ENCODE results near the gene SHISA2. TPM values are rescaled to one million over a fixed set of nuclear protein-coding genes. Genes with fewer than 3 reads are reported as not detected.
"Not testable (repeated sequence)": the region's sequence is repeated elsewhere in the genome, so short reads cannot be mapped to it uniquely, and the experiment has no call there.

Gene SHISA2
- 1 to 10 TPM in 1 of 4 donors, under 1 TPM in 2, not detected in 1; 0.24 to 6.0 (median 0.29) TPM for total RNA-seq

GRCh38 chr13:26051657-26052311 is at the start of gene SHISA2:
Gene SHISA2 (minus strand): TSS chr13:26052016. CDS start chr13:26050975, 1,041 bp downstream.
- H3K27ac ChIP-seq: no peak within 1 kb of the TSS
- peaks cover 0 to 38% of the 10 kb centered on the region in 2 donors for H3K27me3 ChIP-seq
- H3K4me3 ChIP-seq: peak within 1 kb of the TSS in 1 of 2 donors; percentile 15
- intact Hi-C loops (cut with DNase I; ENCODE audit: low total_unique reads): no loop called here
- no peaks in the 10 kb centered on the region for H3K9me3 ChIP-seq
- TF ChIP-seq POLR2A (IDR thresholded peaks at IDR 0.05): peak; percentile 12 to 54
- TF ChIP-seq, protein P1, sequence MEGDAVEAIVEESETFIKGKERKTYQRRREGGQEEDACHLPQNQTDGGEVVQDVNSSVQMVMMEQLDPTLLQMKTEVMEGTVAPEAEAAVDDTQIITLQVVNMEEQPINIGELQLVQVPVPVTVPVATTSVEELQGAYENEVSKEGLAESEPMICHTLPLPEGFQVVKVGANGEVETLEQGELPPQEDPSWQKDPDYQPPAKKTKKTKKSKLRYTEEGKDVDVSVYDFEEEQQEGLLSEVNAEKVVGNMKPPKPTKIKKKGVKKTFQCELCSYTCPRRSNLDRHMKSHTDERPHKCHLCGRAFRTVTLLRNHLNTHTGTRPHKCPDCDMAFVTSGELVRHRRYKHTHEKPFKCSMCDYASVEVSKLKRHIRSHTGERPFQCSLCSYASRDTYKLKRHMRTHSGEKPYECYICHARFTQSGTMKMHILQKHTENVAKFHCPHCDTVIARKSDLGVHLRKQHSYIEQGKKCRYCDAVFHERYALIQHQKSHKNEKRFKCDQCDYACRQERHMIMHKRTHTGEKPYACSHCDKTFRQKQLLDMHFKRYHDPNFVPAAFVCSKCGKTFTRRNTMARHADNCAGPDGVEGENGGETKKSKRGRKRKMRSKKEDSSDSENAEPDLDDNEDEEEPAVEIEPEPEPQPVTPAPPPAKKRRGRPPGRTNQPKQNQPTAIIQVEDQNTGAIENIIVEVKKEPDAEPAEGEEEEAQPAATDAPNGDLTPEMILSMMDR (IDR thresholded peaks at IDR 0.05): no peak
- H3K4me1 ChIP-seq: peaks cover 0 to 13% of the 10 kb centered on the region in 2 donors
- no peak for DNase-seq
- no peaks in the 10 kb centered on the region for H3K36me3 ChIP-seq

- no peak for TF ChIP-seq POLR2A (IDR thresholded peaks at IDR 0.05)
- TF ChIP-seq, protein P1 (IDR thresholded peaks at IDR 0.05): no peak
- Histone ChIP-seq H3K9me3 (no peaks in the 10 kb centered on the region), H3K27me3 (no peaks in the 10 kb centered on the region), H3K4me1 (no peaks in the 10 kb centered on the region), H3K4me3 (no peak overlapping the region), H3K27ac (no peak overlapping the region), H3K36me3 (no peaks in the 10 kb centered on the region)
- DNase-seq: no peak
- intact Hi-C loops (cut with DNase I; ENCODE audit: low total_unique reads): no loop called here
These were observed 44.2 kb upstream of the SHISA2 start for GRCh38 chr13:26095846-26096610.

DNA sequence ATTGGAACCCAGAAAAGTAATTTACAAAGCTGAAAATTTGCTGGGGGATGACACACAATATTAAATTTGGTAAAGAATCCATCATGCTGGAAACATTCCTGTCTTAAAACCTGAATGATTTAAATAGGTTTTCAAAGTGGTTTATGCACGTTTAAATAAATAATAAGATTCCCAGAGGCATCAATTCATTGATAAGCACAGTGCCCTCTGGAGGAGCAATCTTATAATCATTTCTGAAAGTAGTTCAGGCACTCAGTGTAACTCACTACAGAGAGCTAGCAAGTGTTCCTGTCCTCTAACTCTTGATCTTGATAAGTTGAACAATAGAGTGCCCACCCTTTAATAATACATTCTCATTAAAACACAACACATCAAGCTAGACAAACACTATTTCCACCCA is 43.5 kb upstream of the SHISA2 start:
- no peak overlapping the region for H3K4me3 ChIP-seq
- H3K27ac ChIP-seq: no peak overlapping the region
- no peaks in the 10 kb centered on the region for H3K27me3 ChIP-seq
- no peaks in the 10 kb centered on the region for H3K4me1 ChIP-seq
- intact Hi-C loops (cut with DNase I; ENCODE audit: low total_unique reads): no loop called here
- TF ChIP-seq, protein P1 (IDR thresholded peaks at IDR 0.05): no peak
- TF ChIP-seq POLR2A (IDR thresholded peaks at IDR 0.05): no peak
- no peaks in the 10 kb centered on the region for H3K36me3 ChIP-seq
- H3K9me3 ChIP-seq: no peaks in the 10 kb centered on the region
- no peak for DNase-seq

GRCh38 chr13:26076821-26077220 is 25.0 kb upstream of the SHISA2 start:
- DNase-seq; H3K9me3 ChIP-seq; H3K36me3 ChIP-seq; H3K4me1 ChIP-seq; H3K4me3 ChIP-seq; intact Hi-C loops (cut with DNase I; ENCODE audit: low total_unique reads); H3K27me3 ChIP-seq; H3K27ac ChIP-seq: not testable (repeated sequence)

DNA sequence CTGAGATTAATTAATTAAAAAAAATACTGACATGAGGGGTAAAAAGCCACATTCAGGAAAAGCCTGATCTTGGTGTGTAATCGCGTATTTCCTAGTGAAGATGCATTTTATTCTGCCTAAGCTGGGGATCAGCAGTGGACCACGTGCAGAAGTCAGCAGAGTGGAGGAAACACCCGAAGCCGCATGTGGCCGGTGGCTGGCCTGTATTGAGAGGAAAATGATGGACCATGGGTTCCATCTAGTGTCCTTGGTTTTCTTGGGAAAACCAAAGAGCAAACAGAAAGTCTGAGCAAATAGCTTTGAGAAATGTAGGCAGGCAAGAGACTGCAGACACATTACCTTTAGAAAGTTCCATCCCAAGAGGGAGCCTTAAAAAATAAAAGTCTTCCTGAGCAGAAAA is 23.7 kb upstream of the SHISA2 start:
- Histone ChIP-seq H3K4me1 (no peaks in the 10 kb centered on the region), H3K27ac (no peak overlapping the region), H3K4me3 (no peak overlapping the region), H3K36me3 (no peaks in the 10 kb centered on the region), H3K9me3 (no peaks in the 10 kb centered on the region), H3K27me3 (no peaks in the 10 kb centered on the region)
- intact Hi-C loops (cut with DNase I; ENCODE audit: low total_unique reads): no loop called here
- DNase-seq: no peak
- no peak for TF ChIP-seq POLR2A (IDR thresholded peaks at IDR 0.05)
- TF ChIP-seq, protein P1 (IDR thresholded peaks at IDR 0.05): no peak
